ENCODE measurements around the gene APOL5.

- TF ChIP-seq GATA2 (IDR thresholded peaks at IDR 0.05; ENCODE audit: low read depth, low read length): no peak
- TF ChIP-seq GATA3 (IDR thresholded peaks at IDR 0.05; ENCODE audit: low read depth, low read length): no peak
Measured at GRCh38 chr22:35733791-35734516, 16.3 kb downstream of the APOL5 start.

All from SH-SY5Y (cell line).